HG02970 (cell line): ENCODE measurements around the gene CEP70.
"Not testable (repeated sequence)": the region's sequence is repeated elsewhere in the genome, so short reads cannot be mapped to it uniquely, and the experiment has no call there.

Source experiments
- ATAC-seq: cut with Tn5 transposase; IDR thresholded peaks from one replicate; pipeline ENCODE4 v1.9.1; 2021; ENCODE audit warnings: mild to moderate bottlenecking, moderate library complexity, moderate number of reproducible peaks; ENCODE audit not compliant: unreplicated experiment, low FRiP score

Gene CEP70

DNA sequence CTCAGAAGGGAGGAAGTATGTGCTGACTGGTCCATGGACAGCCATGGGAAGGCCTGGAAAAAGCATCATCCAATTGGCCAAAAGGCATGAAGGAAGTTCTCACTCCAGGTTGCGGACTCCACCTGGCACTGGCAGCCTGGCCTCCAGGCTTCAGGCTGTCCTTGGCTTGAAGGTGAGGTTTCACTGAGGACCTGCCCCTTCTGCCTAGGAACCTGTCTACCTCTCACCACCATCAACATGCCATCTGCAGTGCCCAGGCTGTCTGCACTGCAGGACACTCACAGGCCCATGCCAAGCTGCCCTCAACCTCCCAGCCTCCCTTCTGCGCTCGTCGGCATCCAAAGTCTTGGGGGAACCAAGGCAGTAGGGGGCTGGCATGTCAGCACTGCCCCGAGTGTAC lies 51.1 kb downstream of the CEP70 start:
- ATAC-seq, result no peak

GRCh38 chr3:138539352-138539751 lies 54.7 kb downstream of the CEP70 start:
- no peak for ATAC-seq

GRCh38 chr3:138521445-138521844 lies 72.6 kb downstream of the CEP70 start:
- ATAC-seq, result not testable (repeated sequence)

GRCh38 chr3:138513090-138513843 lies 80.8 kb downstream of the CEP70 start:
- no peak for ATAC-seq

DNA sequence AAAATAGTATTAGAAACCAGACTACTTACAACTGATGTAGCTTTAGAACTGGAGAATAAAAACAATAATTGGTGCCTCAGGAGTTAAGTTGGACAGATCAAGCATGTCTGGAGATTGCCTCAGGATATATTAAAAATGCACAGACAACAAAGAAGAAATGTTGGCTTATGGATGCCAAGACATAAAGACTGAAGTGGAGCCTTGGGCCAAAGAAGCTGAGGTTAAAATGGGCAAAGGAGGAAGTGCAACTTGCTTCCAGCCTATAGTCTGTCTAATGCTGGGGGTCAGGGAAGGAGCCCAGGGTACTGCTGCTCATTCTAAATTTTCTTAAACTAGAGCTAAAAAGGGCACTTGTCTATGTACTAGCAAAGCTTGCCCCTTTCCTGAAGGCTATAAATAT lies 82.1 kb downstream of the CEP70 start:
- no peak for ATAC-seq

- ATAC-seq, result no peak
Measured at GRCh38 chr3:138509586-138509985, 84.5 kb downstream of the CEP70 start.

DNA sequence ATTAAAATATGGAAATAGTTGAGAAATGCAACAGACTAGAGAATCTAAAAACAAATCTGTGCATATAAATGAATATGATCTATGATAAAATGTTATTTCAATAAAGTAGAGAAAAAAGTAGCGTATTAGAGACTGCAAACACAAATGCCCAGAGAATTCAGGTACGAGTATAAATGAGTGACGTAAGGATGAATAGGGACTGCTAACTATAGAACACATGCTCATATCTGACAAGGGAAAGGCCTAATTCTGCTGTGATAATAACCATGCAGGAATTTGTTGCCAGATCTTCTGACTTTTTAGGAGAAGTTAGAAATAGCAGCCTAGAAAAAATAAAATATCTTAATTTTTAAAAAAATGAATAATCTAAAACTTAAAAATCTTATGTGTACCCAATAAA lies 86.5 kb downstream of the CEP70 start:
- ATAC-seq, result no peak

- no peak for ATAC-seq
Measured at GRCh38 chr3:138498991-138499390, 95.1 kb downstream of the CEP70 start.

GRCh38 chr3:138497851-138498250 lies 96.2 kb downstream of the CEP70 start:
- ATAC-seq, result no peak

GRCh38 chr3:138497021-138497420 lies 97.0 kb downstream of the CEP70 start:
- no peak for ATAC-seq

DNA sequence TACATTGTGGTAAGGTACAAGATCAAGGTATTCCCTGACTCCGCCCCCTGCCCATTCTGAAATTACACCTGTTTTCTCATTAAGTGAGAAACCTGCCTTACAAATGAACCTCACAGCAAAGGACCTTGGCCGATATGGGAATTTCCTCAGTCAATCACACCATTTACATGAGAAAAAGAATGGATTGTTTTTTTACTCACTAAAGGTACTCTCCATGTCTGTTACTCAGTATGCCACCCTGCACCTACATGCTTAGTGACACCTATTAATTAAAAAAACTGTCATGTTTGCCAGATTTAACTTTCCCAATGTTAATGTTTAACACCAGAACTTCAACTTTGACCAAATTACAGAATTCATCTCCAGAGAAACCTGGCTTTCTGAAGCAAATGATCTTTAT lies 97.6 kb downstream of the CEP70 start:
- ATAC-seq, result no peak

DNA sequence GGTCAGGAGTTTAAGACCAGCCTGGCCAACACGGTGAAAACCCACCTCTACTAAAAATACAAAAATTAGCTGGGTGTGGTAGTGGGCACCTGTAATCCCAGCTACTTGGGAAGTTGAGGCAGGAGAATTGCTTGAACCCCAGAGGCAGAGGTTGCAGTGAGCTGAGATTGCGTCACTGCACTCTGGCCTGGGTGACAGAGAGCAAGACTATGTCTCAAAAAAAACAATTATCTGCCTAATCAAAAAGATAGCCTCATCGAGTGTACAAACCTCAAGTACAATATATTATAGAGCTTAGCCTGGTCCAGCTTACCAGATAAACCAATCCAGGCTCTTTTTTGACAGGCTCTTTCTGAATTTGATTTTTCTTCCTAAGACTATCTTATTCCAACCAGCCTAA lies 98.4 kb downstream of the CEP70 start:
- not testable (repeated sequence) for ATAC-seq

- no peak for ATAC-seq
Measured at GRCh38 chr3:138494607-138494929, 99.5 kb downstream of the CEP70 start.

- no peak for ATAC-seq
Measured at GRCh38 chr3:138493804-138494606, 100.1 kb downstream of the CEP70 start.

DNA sequence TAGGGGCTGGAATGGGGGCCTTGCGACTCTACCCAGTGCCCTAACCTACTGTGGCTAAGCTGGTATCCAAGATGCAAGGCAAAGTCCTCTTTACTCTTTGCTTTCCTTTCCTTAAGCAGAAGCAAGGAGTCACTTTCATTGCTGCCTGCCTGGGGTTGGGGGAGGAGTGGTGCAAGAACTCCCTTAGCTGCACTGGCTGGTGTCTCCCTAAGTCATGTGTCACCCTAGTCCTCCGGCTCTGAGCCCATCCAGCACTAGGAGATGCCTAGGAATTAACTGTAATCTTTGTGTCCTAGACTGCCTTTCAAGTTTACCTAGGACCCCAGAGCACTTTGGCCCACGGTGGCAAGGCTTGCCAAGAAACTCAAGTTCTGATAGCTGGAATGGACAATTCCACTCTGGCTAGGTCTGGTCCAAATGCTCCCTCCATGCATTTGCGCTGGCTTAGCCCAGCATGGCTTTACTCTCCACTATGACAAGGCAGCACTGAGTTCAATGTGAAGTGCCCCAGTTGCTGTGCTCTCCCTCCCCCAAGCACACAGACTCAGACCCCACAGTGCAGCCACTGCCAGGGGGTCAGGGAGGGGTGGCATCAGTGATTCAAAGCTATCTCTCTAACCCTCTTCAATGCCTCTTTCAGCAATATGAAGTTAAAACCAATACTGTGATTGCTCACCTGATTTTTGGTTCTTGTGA lies 100.9 kb downstream of the CEP70 start:
- no peak for ATAC-seq

DNA sequence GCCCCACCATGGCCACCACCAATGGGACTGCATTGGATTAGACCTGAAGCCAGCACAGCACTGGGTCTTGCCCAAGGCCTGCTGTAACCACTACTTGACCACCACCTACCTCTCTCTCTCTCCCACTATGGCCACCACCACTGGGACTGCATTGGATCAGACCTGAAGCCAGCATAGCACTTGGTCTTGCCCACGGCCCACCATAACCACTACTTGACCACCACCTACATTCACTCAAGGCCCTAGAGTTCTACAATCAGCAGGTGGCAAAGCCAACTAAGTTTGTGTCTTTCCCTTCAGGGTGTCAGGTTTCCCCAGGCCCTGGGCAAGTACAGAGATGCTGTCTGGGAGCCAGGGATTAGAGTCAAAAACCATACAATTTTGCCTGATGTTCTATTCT lies 102.1 kb downstream of the CEP70 start:
- no peak for ATAC-seq

GRCh38 chr3:138486580-138486979 lies 107.5 kb downstream of the CEP70 start:
- not testable (repeated sequence) for ATAC-seq

GRCh38 chr3:138484672-138485071 lies 109.4 kb downstream of the CEP70 start:
- ATAC-seq, result not testable (repeated sequence)

- ATAC-seq, result no peak
Measured at GRCh38 chr3:138479438-138479863, 114.6 kb downstream of the CEP70 start.

DNA sequence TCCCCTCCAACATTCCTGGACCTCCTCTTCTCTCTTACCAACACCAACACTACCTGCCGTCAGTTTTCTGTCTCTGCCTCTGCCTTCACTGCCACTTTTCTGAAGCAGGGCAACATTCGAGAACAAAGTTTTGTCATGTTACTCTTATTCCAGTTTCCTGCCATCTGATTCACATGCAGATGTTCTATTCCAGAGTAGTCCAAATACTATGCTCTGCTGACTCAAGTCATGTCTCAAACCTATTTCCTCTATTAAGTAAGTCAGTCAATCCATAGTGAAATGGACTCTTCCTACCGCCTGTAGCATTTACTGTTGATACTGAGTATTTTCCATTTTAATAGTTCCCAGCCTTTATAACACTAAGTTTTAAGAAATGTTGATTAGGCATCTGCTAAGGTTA lies 116.3 kb downstream of the CEP70 start:
- ATAC-seq, result no peak

GRCh38 chr3:138477120-138477519 lies 116.9 kb downstream of the CEP70 start:
- ATAC-seq, result no peak
